CD4-positive, alpha-beta T cell treated with Interleukin-17A for 4 hours (primary cell): ENCODE data around the gene IL13RA2.

Source experiments
- DNase-seq: peaks from one replicate; pipeline ENCODE4 v3.0.0-alpha.2; 2020; ENCODE audit warnings: mixed read lengths

Gene IL13RA2

GRCh38 chrX:114985967-114986592 lies 31.3 kb downstream of the IL13RA2 start:
- no peak for DNase-seq

- no peak for DNase-seq
Measured at GRCh38 chrX:114976292-114976691, 41.1 kb downstream of the IL13RA2 start.

GRCh38 chrX:114973013-114973412 lies 44.4 kb downstream of the IL13RA2 start:
- no peak for DNase-seq

- no peak for DNase-seq
Measured at GRCh38 chrX:114970806-114971205, 46.6 kb downstream of the IL13RA2 start.

- no peak for DNase-seq
Measured at GRCh38 chrX:114964374-114964773, 53.0 kb downstream of the IL13RA2 start.

GRCh38 chrX:114962209-114962608 lies 55.2 kb downstream of the IL13RA2 start:
- DNase-seq = no peak

- no peak for DNase-seq
Measured at GRCh38 chrX:114959729-114960128, 57.7 kb downstream of the IL13RA2 start.
